ENCODE results near the gene GLB1L2.

GLB1L2 gene

GRCh38 chr11:134369656-134370525, 38.1 kb downstream of the GLB1L2 start:
- no peak for DNase-seq

- DNase-seq, result no peak
Observed at GRCh38 chr11:134370526-134371435, 39.0 kb downstream of the GLB1L2 start.

- no peak for DNase-seq
Observed at GRCh38 chr11:134371436-134372185, 39.8 kb downstream of the GLB1L2 start.

GRCh38 chr11:134372536-134372935, 40.7 kb downstream of the GLB1L2 start:
- DNase-seq, result no peak

GRCh38 chr11:134372961-134373360, 41.2 kb downstream of the GLB1L2 start:
- no peak for DNase-seq

- DNase-seq, result no peak
Observed at GRCh38 chr11:134373591-134374052, 41.8 kb downstream of the GLB1L2 start.

GRCh38 chr11:134374171-134374570, 42.4 kb downstream of the GLB1L2 start:
- DNase-seq, result no peak

GRCh38 chr11:134374891-134375550, 43.2 kb downstream of the GLB1L2 start:
- no peak for DNase-seq

GRCh38 chr11:134376150-134376921, 44.5 kb downstream of the GLB1L2 start:
- no peak for DNase-seq

GRCh38 chr11:134377876-134378275, 46.1 kb downstream of the GLB1L2 start:
- no peak for DNase-seq

- no peak for DNase-seq
Observed at GRCh38 chr11:134379241-134379640, 47.5 kb downstream of the GLB1L2 start.

GRCh38 chr11:134380229-134380628, 48.4 kb downstream of the GLB1L2 start:
- no peak for DNase-seq

- no peak for DNase-seq
Observed at GRCh38 chr11:134380785-134381184, 49.0 kb downstream of the GLB1L2 start.

- no peak for DNase-seq
Observed at GRCh38 chr11:134382257-134382656, 50.5 kb downstream of the GLB1L2 start.

- DNase-seq, result no peak
Observed at GRCh38 chr11:134382830-134383229, 51.0 kb downstream of the GLB1L2 start.

GRCh38 chr11:134383576-134384221, 51.9 kb downstream of the GLB1L2 start:
- no peak for DNase-seq

- DNase-seq, result no peak
Observed at GRCh38 chr11:134384406-134384805, 52.6 kb downstream of the GLB1L2 start.

- no peak for DNase-seq
Observed at GRCh38 chr11:134385171-134385570, 53.4 kb downstream of the GLB1L2 start.

- no peak for DNase-seq
Observed at GRCh38 chr11:134385774-134386565, 54.2 kb downstream of the GLB1L2 start.

- DNase-seq, result no peak
Observed at GRCh38 chr11:134386945-134387344, 55.2 kb downstream of the GLB1L2 start.
